NCI-H345 treated with DMSO at 0.1 percent for 48 hours (cell line): ENCODE data around the gene GJB5.

Experiments
- DNase-seq: peaks from one replicate; lab custom pipeline; 2025; ENCODE audit not compliant: unreplicated experiment; lab: John Stamatoyannopoulos, UW

Gene GJB5

GRCh38 chr1:34744851-34745250, 10.0 kb upstream of the GJB5 start:
- DNase-seq = no peak

GRCh38 chr1:34745666-34746065, 9.2 kb upstream of the GJB5 start:
- DNase-seq = no peak

- no peak for DNase-seq
Measured at GRCh38 chr1:34746101-34746500, 8.7 kb upstream of the GJB5 start.

- DNase-seq = no peak
Measured at GRCh38 chr1:34746785-34747637, 7.8 kb upstream of the GJB5 start.

GRCh38 chr1:34747638-34747941, 7.3 kb upstream of the GJB5 start:
- DNase-seq = no peak

- no peak for DNase-seq
Measured at GRCh38 chr1:34749992-34750391, 4.9 kb upstream of the GJB5 start.

- no peak for DNase-seq
Measured at GRCh38 chr1:34750610-34751009, 4.2 kb upstream of the GJB5 start.

- no peak for DNase-seq
Measured at GRCh38 chr1:34753163-34753562, 1.7 kb upstream of the GJB5 start.

GRCh38 chr1:34755961-34756360, 1.1 kb downstream of the GJB5 start:
- no peak for DNase-seq

GRCh38 chr1:34757386-34757785, 2.5 kb downstream of the GJB5 start:
- DNase-seq = no peak

- DNase-seq = no peak
Measured at GRCh38 chr1:34758751-34759150, 3.9 kb downstream of the GJB5 start.

GRCh38 chr1:34759503-34760357, 4.9 kb downstream of the GJB5 start, which contains the start of gene GJB4:
TSS of gene GJB4 (plus strand) at chr1:34759740. CDS start at chr1:34761255, 1,515 bp downstream.
- no peak for DNase-seq

GRCh38 chr1:34761176-34761761, 6.4 kb downstream of the GJB5 start:
- no peak for DNase-seq

GRCh38 chr1:34761776-34762307, 7.0 kb downstream of the GJB5 start:
- DNase-seq = no peak

GRCh38 chr1:34762474-34763141, 7.8 kb downstream of the GJB5 start:
- no peak for DNase-seq

GRCh38 chr1:34763142-34763781, 8.4 kb downstream of the GJB5 start:
- no peak for DNase-seq

GRCh38 chr1:34768856-34769255, 14.0 kb downstream of the GJB5 start:
- no peak for DNase-seq

- DNase-seq = no peak
Measured at GRCh38 chr1:34770891-34771504, 16.2 kb downstream of the GJB5 start.

- DNase-seq = no peak
Measured at GRCh38 chr1:34771573-34772371, 16.9 kb downstream of the GJB5 start.
